Stimulated activated CD8-positive, alpha-beta memory T cell treated with anti-CD3 and anti-CD28 coated beads, Interleukin-15, amount 100 ng/mL, for 24 hours (primary cell): Measurements from ENCODE around the gene ATP4B.
"Not testable (repeated sequence)": the region's sequence is repeated elsewhere in the genome, so short reads cannot be mapped to it uniquely, and the experiment has no call there.

Experiments used
- DNase-seq: peaks from one replicate; pipeline ENCODE4 v3.0.0-alpha.2; 2020; ENCODE audit warnings: low read depth

The ATP4B gene

DNA sequence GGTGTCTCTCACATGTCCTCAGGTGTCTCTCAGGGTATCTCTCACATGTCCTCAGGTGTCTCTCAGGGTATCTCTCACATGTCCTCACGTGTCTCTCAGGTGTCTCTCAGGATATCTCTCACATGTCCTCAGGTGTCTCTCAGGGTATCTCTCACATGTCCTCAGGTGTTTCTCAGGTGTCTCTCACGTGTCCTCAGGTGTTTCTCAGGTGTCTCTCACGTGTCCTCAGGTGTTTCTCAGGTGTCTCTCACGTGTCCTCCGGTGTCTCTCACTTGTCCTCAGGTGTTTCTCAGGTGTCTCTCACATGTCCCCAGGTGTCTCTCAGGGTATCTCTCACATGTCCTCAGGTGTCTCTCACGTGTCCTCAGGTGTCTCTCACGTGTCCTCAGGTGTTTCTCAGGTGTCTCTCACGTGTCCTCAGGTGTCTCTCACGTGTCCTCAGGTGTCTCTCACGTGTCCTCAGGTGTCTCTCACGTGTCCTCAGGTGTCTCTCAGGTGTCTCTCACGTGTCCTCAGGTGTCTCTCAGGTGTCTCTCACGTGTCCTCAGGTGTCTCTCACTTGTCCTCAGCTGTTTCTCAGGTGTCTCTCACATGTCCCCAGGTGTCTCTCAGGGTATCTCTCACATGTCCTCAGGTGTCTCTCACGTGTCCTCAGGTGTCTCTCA, 33.2 kb downstream of the ATP4B start:
- not testable (repeated sequence) for DNase-seq

GRCh38 chr13:113624235-113624587, 33.8 kb downstream of the ATP4B start:
- DNase-seq, result no peak

DNA sequence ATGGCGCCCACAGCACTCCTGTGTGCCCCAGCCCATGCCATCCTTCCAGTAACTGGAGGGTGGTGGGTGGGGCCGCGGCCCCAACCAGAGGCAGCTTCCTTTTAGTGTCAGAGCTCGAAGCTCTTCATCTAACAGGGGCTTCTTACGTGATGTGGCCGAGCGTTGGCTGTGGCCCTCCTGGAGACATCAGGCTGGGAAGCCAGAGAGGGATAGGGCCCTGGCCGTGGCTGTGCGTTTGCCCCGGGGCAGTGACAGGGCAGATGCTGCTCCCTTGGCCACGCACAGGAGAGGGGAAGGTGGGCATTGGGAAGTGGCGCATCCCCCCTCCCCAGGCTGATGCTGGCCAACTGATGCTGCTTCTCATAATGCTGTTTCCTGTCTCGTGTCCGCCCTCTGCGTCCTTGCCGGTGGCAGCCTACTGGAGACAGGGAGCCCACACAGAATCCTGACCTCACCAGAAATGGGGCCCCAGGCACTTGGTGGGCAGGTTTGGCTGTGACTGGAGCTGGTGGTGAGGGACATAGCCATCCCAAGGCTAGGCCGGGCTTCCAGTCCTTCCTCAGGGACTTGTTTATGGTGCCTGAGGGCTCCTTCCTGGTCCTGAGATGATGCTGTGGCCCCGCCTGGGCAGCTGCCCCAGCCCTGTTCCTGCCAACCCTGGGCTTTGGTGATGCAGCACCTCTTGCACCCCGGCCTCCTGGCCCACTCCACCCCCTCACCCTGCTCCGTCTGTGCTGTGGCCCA, 34.3 kb downstream of the ATP4B start:
- DNase-seq, result no peak

DNA sequence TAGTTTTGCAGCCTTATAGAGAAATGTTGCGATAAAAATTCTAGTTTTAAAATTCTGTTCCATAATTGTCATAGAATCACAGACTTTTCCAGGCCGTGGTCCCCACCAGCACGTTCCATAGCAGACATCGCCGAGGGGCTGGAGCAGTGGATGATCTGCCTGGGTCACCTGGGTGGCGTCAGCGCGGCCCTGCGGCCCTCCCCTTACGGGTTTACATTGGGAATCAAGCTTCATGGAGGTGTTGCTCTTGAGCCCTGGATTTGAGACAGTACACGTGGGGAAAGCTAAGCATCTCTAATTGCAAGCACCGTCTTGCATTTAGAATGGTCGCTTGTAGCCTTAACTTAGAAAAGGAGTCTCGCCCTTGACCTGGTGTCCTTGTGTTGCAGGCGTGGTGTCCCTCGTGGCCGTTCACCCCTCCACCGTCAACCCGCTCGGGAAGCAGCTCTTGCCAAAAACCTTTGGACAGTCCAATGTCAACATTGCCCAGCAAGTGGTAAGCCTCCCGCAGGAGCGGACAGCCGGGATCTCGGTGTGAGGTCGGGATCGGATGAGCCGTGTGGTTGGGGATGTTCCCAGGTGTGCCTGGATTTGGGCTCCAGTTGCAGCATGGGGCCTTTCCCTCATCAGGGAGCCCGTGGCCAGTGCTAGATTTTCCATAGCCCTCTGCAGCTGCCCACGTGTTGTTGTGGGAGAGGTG, 35.1 kb downstream of the ATP4B start:
- DNase-seq, result no peak

GRCh38 chr13:113621986-113622550, 35.9 kb downstream of the ATP4B start:
- not testable (repeated sequence) for DNase-seq

DNA sequence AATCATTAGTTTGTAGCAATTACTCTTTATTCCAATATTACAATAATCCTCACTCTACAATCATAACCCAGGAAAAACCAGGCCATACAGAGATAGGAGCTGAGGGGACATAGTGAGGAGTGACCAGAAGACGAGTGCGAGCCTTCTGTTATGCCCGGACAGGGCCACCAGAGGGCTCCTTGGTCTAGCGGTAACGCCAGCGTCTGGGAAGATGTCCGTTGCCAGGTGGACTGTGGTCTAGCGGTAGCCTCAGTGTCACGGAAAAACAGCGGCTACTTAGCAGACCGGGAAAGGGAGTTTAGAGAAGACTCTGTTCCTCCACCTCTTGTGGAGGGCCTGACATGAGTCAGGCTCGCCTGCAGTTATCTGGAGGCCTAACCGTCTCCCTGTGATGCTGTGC, 36.5 kb downstream of the ATP4B start:
- DNase-seq, result not testable (repeated sequence)

DNA sequence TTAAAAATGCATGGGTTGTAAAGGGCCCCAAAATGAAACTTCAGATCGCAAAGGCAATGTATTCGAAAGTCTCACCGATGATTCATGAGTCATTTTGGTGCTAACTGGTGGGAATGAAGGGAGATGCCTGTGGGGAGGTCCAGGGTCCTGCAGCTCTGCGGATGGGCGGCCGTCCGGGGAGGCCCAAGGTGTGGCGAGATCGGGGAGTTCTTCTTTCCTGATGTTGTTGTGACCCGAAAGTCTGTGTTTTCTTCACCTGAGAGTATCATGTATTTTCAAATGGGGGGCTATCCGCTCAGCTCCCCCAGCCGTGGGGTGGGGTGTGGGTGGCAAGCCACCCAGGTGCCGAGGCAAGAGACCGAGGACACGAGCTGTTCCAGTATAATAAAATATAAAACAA, 37.0 kb downstream of the ATP4B start:
- no peak for DNase-seq

GRCh38 chr13:113620036-113620796, 37.8 kb downstream of the ATP4B start:
- no peak for DNase-seq

GRCh38 chr13:113618455-113618854, 39.5 kb downstream of the ATP4B start:
- DNase-seq, result no peak

- no peak for DNase-seq
Observed at GRCh38 chr13:113617961-113618360, 40.0 kb downstream of the ATP4B start.

- DNase-seq, result no peak
Observed at GRCh38 chr13:113616991-113617749, 40.8 kb downstream of the ATP4B start.

GRCh38 chr13:113616281-113616906, 41.6 kb downstream of the ATP4B start:
- DNase-seq, result no peak

DNA sequence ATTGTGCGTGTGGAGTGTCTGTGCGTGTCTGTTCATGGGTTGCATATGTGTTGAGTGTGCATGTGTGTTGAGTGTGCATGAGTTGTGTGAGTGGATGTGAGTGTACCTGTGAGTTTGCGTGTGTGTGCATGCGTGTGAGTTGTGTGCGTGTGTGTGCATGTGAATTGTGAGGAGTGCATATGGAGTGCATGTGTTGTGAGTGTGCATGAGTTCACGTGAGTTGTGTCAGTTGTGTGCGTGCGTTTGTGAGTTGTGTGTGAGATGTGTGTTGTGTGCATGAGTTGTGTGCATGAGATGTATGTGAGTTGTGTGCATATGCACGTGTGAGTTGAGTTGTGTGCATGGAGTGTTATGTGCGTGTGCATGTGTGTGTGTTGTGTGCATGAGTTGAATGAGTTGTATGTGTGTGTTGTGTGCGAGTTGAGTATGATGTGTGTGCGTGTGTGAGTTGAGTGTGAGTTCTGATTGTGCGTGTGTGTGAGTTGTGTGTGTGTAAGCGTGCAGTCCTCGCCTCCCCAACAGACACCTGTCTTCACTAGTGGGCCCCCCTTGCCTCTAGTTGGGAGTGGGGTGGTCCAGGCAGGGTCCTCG, 44.1 kb downstream of the ATP4B start:
- DNase-seq, result no peak

DNA sequence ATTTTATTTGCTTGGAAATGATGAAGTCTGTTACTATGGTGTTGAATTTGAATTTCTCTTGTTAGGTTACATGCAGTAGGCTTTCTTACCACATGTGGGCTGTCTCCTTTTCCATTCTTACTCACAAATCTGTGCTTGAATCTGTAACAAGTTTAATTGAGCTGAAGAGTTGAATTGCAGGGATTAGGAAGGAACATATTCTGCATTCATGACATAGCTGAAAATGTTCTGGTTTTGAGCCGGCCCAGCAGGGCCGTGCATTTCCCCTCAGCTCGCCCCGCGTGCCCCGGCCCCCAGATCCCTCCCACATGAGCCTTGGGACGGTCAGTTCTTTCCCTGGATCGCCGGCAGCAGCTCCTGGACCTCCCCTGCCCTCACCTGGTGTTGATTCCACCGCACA, 45.4 kb downstream of the ATP4B start:
- no peak for DNase-seq

DNA sequence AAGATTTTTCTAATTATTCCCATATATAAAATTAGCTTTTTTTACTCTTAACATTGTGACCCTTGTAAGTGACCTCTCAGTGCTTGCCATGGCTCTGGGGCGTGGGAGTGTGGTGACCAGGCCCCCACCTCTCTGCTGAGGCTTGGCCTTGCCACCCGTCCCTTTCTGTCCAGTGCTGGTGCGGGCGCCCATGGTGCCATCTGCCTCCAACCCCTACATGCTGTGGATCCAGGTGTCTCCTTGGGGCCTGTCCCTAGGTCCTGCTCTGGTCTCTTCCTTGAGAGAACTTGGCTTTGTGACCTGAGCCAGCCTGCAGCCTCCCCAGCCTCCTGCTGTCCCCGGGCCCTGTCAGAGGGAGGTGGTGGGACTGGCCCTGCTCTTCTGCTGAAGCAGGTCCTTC, 46.0 kb downstream of the ATP4B start:
- DNase-seq, result no peak

- no peak for DNase-seq
Observed at GRCh38 chr13:113610266-113610665, 47.7 kb downstream of the ATP4B start.

DNA sequence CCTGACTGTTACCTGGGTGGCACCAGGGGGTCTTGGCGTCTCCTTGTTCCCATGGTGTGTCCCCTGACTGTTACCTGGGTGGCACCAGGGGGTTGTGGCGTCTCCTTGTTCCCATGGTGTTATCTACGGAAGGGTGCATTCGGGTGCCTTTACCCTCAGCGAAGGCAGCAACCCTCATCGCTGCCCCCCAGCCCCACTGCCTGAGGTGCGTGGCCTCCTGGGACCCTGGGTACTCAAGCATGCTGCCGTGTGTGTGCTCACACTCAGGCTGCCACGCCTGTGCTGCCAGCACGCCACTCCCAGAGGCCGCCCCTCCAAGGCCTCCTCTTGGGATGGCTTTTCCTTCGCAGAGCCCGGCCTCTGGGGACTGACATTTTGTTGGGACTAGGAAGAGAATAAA, 48.4 kb downstream of the ATP4B start:
- no peak for DNase-seq

DNA sequence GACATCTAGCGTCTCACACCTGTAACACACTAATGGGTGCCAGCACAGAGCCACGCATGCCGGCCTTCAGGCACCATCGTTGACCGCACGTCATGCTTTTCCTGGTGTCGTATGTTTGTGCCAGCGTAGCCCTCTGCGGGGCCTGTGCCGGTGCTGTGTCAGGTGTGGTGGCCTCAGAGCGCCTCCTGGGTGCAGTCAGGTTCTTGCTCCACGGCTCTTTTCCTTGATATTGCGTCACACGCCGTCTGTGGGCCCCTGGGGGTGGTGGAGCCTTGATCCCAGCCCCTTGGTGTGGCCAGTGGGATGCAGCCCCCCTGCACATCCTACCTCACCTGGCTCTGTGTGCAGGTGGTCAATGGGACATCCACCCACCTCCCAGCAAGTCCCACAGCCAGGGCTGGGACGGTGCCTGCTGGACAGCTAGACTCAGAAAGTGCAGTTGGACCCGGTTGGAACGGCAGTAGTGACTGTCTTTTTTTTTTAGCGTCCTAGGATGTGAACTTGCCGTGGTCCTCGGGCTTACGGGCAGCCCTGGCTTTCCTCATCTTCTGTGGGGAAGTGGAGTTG, 48.9 kb downstream of the ATP4B start:
- DNase-seq, result no peak

DNA sequence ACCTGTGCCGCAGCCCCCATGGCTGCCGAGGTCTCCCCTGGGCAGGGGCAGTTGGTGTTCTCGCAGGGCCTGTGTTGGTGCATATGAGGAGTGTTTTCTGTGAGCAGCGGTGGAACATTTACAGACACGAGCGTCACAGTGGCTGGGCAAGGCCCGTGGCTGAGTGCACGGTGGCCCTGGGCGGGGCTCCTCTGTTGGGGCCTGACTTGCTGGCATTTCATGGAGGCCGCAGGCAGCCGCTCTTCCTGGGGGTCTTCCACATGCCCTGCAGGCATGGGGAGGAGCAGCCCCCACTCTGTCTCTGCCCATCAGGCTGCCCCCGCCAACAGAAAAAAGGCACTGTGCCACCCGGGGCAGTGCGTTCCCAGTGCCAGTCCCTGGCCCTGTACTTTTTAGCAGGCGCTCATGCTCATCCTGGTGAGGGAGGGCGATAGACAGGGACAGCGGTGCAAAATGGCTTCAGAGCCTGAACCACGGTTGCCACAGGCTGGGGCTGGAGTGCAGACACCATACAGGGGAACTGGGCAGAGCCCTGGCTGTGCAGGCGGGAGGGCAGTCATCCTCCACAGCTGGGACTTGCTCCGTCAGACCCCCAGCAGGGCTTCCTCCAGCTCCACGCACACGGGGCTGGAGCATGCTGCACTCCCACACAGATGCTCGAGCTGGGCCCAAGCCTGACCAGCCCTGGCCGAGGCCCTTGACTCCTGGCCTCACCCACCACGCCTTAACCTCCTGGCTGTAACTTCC, 49.9 kb downstream of the ATP4B start:
- DNase-seq, result no peak
